Upper lobe of right lung (tissue), 1 donor: ENCODE data around the gene TBX3. TPM values are rescaled to one million over a fixed set of nuclear protein-coding genes. Genes with fewer than 3 reads are reported as not detected.

ENCODE experiments used
- ATAC-seq: fragments of 200-7000 bp; cut with Tn5 transposase; one replicate; pipeline ENCODE4 v1.9.1; 2020; ENCODE audit warnings: mild to moderate bottlenecking, moderate library complexity
- DNase-seq: peaks from one replicate; pipeline ENCODE4 v3.0.0-alpha.2; 2020
- H3K27ac ChIP-seq: fragments of 200-600 bp; one replicate; pipeline ENCODE4 v1.8.0; 2022
- H3K27me3 ChIP-seq: fragments of 200-600 bp; one replicate; pipeline ENCODE4 v1.8.0; 2022; ENCODE audit warnings: mild to moderate bottlenecking
- H3K36me3 ChIP-seq: fragments of 200-600 bp; one replicate; pipeline ENCODE4 v1.8.0; 2022
- H3K4me1 ChIP-seq: fragments of 200-600 bp; one replicate; pipeline ENCODE4 v1.8.0; 2022
- H3K4me3 ChIP-seq: fragments of 200-600 bp; one replicate; pipeline ENCODE4 v1.8.0; 2022; ENCODE audit warnings: mild to moderate bottlenecking
- H3K9me3 ChIP-seq: fragments of 200-600 bp; one replicate; pipeline ENCODE4 v1.8.0; 2022
- intact Hi-C: fragments of 100-400 bp; cut with DNase I; formaldehyde crosslinking; loops from one replicate; pipeline ENCODE4 v1.11.0; 2022
- total RNA-seq: library from RNA; stranded (reverse); fragmentation: NEBNext Ultra II Directional; extraction: Animal tissue kit (Norgen Biotek cat#: 25700); gene quantifications from one replicate; pipeline ENCODE4 v1.2.1, GENCODE V29; 2021
- TF ChIP-seq, protein P1 (sequence below): fragments of 200-600 bp; IDR thresholded peaks from one replicate; pipeline ENCODE4 v1.8.0; 2022; ENCODE audit warnings: antibody characterized with exemption
- donor health status: DM: no; HTN: yes; CAD: no; lungs with severe emphysema.

Gene TBX3
- total RNA-seq, 1 donor from 2014 or later, result 35.9 TPM

DNA sequence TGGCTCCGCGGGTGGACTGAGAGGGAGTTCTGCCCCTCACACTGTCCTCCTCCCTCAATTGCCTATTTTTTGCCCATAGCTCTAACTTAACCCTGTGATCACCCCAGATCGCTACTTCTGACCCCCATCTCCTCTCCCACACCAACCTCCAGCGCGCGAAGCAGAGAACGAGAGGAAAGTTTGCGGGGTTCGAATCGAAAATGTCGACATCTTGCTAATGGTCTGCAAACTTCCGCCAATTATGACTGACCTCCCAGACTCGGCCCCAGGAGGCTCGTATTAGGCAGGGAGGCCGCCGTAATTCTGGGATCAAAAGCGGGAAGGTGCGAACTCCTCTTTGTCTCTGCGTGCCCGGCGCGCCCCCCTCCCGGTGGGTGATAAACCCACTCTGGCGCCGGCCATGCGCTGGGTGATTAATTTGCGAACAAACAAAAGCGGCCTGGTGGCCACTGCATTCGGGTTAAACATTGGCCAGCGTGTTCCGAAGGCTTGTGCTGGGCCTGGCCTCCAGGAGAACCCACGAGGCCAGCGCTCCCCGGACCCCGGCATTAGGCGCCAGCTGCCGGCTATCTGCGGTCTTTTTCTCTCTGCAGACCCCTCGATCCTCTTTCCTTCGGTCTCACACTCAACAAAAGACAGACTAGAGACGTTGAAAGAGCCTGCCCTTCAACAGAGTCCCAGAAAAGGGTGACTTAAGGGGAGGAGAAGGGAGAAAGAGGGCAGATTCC, 3.0 kb upstream of the TBX3 start:
- Histone ChIP-seq H3K27me3 (peaks cover 60% of the 10 kb centered on the region), H3K36me3 (no peaks in the 10 kb centered on the region), H3K9me3 (no peaks in the 10 kb centered on the region), H3K4me1 (no peaks in the 10 kb centered on the region), H3K4me3 (no peak overlapping the region), H3K27ac (no peak overlapping the region)
- DNase-seq, result no peak
- no peak for ATAC-seq
- TF ChIP-seq, protein P1, sequence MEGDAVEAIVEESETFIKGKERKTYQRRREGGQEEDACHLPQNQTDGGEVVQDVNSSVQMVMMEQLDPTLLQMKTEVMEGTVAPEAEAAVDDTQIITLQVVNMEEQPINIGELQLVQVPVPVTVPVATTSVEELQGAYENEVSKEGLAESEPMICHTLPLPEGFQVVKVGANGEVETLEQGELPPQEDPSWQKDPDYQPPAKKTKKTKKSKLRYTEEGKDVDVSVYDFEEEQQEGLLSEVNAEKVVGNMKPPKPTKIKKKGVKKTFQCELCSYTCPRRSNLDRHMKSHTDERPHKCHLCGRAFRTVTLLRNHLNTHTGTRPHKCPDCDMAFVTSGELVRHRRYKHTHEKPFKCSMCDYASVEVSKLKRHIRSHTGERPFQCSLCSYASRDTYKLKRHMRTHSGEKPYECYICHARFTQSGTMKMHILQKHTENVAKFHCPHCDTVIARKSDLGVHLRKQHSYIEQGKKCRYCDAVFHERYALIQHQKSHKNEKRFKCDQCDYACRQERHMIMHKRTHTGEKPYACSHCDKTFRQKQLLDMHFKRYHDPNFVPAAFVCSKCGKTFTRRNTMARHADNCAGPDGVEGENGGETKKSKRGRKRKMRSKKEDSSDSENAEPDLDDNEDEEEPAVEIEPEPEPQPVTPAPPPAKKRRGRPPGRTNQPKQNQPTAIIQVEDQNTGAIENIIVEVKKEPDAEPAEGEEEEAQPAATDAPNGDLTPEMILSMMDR, result no peak
- intact Hi-C loops, result no loop called here

DNA sequence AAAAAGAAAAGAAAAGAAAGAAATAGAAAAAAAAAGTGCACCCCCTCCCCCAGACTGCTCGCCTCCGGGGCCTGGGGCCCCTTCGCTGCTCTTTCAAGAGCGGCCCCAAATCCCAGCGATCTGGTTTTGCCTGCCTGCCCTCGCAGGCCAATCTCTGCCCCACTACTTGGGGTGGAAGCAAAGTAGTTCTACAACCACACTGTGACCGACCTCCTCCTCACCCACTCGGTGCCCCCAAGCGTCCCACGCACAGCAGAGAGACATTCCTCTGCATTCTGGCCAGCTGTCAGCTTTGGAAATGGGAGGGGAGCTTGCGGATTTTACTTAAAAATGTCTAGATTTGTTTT, 2.4 kb upstream of the TBX3 start:
- no peak overlapping the region for H3K4me3 ChIP-seq
- intact Hi-C loops, result no loop called here
- H3K27ac ChIP-seq, result peak overlapping the region; percentile 17

GRCh38 chr12:114685869-114686268, 1.9 kb upstream of the TBX3 start:
- H3K4me3 ChIP-seq, result no peak overlapping the region
- no peaks in the 10 kb centered on the region for H3K4me1 ChIP-seq
- TF ChIP-seq, protein P1, result no peak
- no peaks in the 10 kb centered on the region for H3K9me3 ChIP-seq
- H3K27me3 ChIP-seq, result peaks cover 52% of the 10 kb centered on the region
- intact Hi-C loops, result no loop called here
- ATAC-seq (no peak), DNase-seq (no peak)
- H3K36me3 ChIP-seq, result no peaks in the 10 kb centered on the region
- peak overlapping the region; percentile 17 for H3K27ac ChIP-seq

More for the DNA sequence above, 2.4 kb upstream of the TBX3 start:
- H3K36me3 ChIP-seq, result no peaks in the 10 kb centered on the region
- no peaks in the 10 kb centered on the region for H3K9me3 ChIP-seq
- TF ChIP-seq, protein P1, result no peak
- ATAC-seq, result no peak
- no peak for DNase-seq
- peaks cover 58% of the 10 kb centered on the region for H3K27me3 ChIP-seq
- H3K4me1 ChIP-seq, result no peaks in the 10 kb centered on the region

DNA sequence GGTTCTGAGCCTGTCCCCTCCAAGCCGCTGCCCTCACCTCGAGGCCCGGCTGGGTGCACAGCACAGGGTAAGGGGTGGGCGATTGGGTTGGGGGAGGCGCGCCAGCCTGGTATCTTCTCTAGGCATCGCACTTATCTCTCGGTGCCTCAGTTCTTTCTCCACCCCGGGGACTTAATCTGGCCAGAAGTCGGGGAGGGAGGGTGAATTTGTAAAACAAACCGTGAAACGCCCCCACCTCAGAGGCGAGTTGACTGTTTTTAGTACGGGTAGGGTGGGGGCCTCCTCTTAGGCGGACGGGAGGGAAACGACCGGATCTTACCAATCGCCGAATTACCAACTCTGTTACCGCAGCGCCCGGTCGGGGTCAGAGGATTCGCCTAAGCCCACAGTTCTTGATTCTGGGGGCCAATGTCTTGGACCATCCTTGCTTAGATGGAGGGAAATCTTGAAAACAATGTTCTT, 1.4 kb upstream of the TBX3 start:
- intact Hi-C loops, result no loop called here
- Histone ChIP-seq H3K4me1 (no peaks in the 10 kb centered on the region), H3K4me3 (peak overlapping the region; percentile 52), H3K9me3 (no peaks in the 10 kb centered on the region), H3K36me3 (no peaks in the 10 kb centered on the region), H3K27ac (peak overlapping the region; percentile 87), H3K27me3 (peaks cover 49% of the 10 kb centered on the region)
- TF ChIP-seq, protein P1, result no peak
- ATAC-seq, result no peak
- DNase-seq, result no peak

- Histone ChIP-seq H3K9me3 (no peaks in the 10 kb centered on the region), H3K27ac (peak overlapping the region; percentile 87), H3K4me1 (no peaks in the 10 kb centered on the region), H3K36me3 (no peaks in the 10 kb centered on the region), H3K27me3 (peaks cover 54% of the 10 kb centered on the region), H3K4me3 (peak overlapping the region; percentile 52)
- no peak for DNase-seq
- TF ChIP-seq, protein P1, result no peak
- no peak for ATAC-seq
- intact Hi-C loops, result no loop called here
These were observed 897 bp upstream of the TBX3 start for GRCh38 chr12:114684870-114685273.
